ENCODE measurements around the gene RHOD.

The RHOD gene

DNA sequence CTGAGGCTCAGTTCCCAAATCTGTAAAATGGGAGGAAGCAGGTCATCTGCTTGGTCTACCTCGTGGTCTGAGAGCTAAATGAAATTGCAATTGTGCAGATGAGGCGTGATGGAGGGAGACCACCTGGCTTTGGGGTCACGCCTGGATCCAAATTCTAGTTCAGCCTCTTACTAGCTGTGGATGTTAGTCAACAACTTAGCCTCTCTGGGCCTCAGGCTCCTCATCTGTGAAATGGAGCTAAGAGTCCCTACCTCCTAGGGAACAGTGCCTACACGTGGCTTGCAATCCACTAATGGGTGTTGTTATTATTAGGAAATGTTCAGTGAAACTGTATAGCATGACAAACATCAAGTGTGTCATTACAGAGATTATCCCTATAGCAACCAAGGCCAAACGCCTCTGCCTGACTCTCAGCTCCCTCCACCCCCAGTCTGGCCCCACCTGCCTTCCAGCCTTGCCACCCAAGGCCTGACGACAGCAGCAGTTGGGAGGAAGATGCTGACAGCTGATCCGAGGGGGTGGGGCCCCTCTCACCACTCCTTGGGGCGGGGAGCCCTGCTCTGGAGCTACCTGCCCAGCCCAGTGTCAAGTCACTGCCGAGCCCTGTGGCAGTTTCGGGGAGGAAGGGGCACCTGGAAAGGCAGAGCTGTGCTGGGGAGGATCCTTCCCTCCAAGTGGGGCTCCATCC lies 1.7 kb upstream of the RHOD start:
- TF ChIP-seq, protein P1, sequence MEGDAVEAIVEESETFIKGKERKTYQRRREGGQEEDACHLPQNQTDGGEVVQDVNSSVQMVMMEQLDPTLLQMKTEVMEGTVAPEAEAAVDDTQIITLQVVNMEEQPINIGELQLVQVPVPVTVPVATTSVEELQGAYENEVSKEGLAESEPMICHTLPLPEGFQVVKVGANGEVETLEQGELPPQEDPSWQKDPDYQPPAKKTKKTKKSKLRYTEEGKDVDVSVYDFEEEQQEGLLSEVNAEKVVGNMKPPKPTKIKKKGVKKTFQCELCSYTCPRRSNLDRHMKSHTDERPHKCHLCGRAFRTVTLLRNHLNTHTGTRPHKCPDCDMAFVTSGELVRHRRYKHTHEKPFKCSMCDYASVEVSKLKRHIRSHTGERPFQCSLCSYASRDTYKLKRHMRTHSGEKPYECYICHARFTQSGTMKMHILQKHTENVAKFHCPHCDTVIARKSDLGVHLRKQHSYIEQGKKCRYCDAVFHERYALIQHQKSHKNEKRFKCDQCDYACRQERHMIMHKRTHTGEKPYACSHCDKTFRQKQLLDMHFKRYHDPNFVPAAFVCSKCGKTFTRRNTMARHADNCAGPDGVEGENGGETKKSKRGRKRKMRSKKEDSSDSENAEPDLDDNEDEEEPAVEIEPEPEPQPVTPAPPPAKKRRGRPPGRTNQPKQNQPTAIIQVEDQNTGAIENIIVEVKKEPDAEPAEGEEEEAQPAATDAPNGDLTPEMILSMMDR (IDR thresholded peaks at IDR 0.05), result no peak

DNA sequence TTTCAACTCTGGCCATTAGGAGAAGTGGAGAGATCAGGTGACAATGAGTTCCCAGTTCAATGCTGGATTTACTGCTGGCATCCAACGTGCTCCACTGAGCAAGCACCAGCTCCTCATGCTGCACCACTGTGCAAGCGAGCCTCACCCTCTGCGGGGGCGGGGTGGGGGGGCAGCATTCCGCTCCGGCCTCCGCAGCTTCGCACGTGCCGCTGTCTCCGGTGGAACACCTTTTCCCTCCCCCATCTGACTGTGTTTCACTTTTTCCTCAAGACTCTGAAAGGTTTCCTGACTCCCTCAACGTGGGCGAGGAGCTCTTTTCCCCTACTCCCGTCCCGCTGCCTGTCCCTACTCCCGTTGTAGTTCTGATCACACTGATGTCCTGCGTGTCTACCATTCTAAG lies 835 bp upstream of the RHOD start:
- TF ChIP-seq, protein P1 (IDR thresholded peaks at IDR 0.05), result no peak

DNA sequence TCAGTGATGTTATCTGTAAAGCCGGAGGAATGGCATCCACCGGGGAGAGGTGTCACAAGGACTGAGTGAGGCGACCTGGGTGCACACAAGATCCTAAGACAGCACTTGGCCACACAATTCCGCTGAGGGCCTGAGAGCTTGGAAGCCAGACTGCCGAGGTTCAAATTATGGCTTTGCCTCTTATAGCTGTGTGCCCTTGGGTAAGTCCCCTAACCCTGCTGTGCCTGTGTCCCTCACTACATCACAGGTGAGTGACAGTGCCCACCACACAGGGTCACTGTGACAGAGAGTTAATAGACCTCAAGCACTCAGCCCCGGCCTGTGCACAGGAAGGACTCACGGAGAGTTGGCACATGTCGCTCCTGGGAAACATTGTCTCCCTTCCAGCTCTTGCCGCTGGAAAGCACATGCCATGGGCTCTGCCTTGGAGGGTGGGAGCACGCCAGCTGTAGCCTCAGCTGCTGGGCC lies 592 bp downstream of the RHOD start:
- TF ChIP-seq, protein P1 (IDR thresholded peaks at IDR 0.05), result no peak

DNA sequence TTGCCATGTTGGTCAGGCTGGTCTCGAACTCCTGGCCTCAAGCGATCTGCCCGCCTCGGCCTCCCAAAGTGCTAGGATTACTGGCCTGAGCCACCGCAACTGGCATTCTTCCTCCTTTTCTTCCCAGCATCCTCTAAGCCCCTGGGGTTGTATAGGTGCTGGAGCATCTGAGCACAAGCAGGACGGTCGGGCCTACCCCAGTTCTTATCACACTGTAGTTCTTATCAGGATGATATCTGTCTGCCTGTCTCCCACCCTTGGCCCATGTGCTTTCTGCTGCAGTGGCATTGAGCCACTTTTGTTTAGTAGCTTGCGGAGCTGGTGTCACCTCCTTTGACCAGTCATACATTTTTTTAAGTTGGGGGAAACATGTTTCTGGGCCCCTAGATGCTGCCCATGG lies 1.9 kb downstream of the RHOD start:
- TF ChIP-seq, protein P1 (IDR thresholded peaks at IDR 0.05), result no peak

DNA sequence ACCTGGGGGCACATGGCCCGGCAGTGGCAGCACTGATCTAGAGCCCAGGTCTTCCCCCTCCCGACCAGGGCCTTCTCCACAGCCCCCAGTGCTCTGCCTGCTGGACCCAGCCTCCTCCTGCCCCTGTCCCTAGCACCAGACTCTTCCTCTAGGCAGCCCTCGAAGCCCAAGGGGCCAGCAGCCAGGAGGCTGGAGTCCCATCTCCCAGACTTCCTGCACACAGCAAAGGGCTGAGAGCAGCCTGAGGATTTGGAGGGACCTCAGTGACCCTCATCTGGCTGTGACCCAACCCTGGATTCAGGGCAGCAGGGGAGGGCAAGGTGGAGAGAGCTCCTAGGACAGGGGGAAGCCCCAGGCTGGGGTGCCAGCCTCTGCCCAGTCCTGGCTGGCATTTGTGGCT lies 3.0 kb downstream of the RHOD start:
- TF ChIP-seq, protein P1 (IDR thresholded peaks at IDR 0.05), result no peak

DNA sequence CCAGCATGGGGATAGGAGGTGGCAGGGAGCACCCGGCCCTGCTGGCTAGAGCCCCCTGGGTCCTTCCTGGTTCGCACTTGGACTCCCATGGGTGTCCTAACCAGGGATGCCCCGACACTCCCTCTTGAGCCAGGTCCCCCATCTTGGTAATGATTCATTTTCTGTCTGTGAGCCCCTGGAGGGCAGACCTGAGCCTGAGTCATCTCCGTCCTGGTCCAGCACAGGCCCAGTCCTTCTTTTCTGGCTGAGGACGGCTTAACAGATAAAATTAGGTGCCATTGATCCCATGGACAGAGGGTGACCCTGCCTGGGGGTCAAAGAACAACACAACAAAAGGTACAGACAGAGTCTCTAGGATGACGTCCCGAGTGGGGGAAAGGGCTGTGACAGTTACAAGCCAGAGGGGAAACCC lies 3.5 kb downstream of the RHOD start:
- TF ChIP-seq, protein P1 (IDR thresholded peaks at IDR 0.05), result no peak

DNA sequence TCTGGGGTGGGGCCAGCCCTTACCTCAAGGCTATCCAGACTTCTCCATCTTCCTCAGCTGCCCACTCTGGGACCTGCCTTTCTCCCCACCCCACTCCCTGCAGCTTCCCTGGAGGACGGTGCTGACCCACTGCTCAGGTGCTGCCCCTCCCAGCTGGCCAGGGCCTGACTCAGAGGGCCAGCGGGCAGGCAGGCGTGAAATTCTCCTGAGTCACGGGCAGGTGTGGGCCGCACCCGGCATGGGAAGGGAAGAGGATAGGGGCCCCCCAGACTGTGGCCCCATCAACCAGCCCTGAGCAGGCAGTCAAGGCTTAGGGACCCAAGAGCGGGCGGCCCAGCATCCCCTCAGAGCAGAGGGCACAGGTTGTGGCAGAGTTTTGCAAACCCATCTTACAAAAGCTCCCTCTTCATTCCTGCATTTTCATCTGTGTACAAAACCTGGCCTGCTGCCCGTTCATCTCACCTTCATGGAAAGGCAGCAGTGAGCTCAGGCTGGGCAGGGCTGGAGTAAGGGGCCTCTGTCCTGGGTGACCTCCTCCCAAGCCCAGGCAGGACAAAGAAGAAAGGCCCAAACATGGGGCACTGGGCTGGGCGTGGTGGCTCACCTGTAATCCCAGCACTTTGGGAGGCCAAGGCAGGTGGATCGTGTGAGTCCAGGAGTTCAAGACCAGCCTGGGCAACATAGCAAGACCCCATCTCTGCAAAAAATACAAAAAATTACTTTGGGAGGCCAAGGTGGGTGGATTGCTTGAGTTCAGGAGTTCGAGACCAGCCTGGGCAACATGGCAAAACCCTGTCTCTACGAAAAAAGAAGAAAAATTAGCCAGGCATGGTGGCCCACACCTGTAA lies 6.1 kb downstream of the RHOD start:
- TF ChIP-seq, protein P1 (IDR thresholded peaks at IDR 0.05), result no peak

Data from LNCAP (cell line).